Mucosa of rectum (tissue), 2 donors: ENCODE measurements around the gene NEK2.

Experiments
- H3K27ac ChIP-seq, 2 donors: one replicate each; pipeline ENCODE4 v1.7.0; 2013; ENCODE audit warnings: inconsistent platforms in 2 of 2, low read depth in 2 of 2, low read length in 2 of 2
- H3K27me3 ChIP-seq, 2 donors: one replicate each; pipeline ENCODE4 v1.7.0; 2013; ENCODE audit warnings: low read length in 2 of 2; ENCODE audit not compliant: control insufficient read depth in 2 of 2, insufficient read depth in 2 of 2
- H3K36me3 ChIP-seq, 2 donors: one replicate each; pipeline ENCODE4 v1.7.0; 2013; ENCODE audit warnings: low read length in 2 of 2; ENCODE audit not compliant: control insufficient read depth in 2 of 2, insufficient read depth in 2 of 2
- H3K4me1 ChIP-seq, 2 donors: one replicate each; pipeline ENCODE4 v1.7.0; 2013; ENCODE audit warnings: low read length in 2 of 2, mild to moderate bottlenecking in 1 of 2; ENCODE audit not compliant: control insufficient read depth in 2 of 2, insufficient read depth in 2 of 2
- H3K4me3 ChIP-seq, 2 donors: one replicate each; pipeline ENCODE4 v1.7.0; 2013; ENCODE audit warnings: low read length in 2 of 2
- H3K9ac ChIP-seq, 2 donors: one replicate each; pipeline ENCODE4 v1.7.0; 2013; ENCODE audit warnings: low read length in 2 of 2, low read depth in 1 of 2, mild to moderate bottlenecking in 1 of 2
- H3K9me3 ChIP-seq, 2 donors: one replicate each; pipeline ENCODE4 v1.7.0; 2013; ENCODE audit warnings: low read length in 2 of 2; ENCODE audit not compliant: control insufficient read depth in 2 of 2
- donor health status: healthy.
- donor health status: Normal muscosa, but diverticular disease.

NEK2 gene

DNA sequence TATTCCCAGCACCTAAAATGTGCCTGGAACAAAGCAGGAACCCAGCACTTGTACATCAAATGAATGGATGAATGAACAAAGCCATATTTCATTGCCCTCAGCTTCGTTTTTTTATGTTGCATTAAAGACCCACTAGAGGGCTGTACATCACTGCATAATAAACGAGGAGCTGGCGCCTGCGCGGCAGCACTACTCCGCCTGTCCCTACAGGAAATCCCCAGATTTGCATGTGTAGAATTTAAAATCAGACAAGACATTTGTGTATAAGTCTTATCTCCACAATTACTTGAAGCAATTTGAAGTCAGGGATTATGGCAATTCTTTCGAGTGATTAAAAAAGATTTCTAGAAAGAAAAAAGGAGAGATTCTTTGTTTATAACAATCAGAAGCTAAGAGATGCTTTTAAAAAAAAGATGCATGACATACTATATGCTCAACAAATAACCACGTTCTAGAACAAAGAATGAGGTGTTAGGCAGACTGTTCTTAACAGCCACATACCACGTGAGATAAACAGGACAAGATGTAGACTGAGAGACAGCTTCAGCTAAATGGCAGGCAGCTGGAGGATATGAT is 5.4 kb upstream of the NEK2 start:
- Histone ChIP-seq H3K4me1 (no peaks in the 10 kb centered on the region), H3K9ac (no peak overlapping the region), H3K27me3 (no peaks in the 10 kb centered on the region), H3K9me3 (no peaks in the 10 kb centered on the region), H3K4me3 (no peak overlapping the region), H3K36me3 (no peaks in the 10 kb centered on the region), H3K27ac (no peak overlapping the region)

DNA sequence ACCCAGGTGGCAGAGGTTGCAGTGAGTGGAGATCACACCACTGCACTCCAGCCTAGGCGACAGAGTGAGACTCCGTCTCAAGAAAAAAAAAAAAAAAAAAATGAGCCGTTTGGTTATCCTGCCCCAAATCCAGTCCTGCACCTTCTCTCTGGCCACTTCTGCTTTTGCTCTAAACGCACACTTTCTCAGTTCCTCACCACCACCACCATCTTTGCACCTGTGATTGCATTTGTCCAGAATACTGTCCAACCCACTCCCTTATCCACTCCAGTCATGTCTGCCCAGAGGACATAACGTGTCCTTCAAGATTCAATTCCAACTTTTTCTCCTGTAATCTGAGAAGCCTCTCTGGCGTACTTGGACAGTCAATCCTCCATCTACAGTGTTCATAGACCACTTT is 2.2 kb upstream of the NEK2 start:
- no peaks in the 10 kb centered on the region for H3K9me3 ChIP-seq
- no peaks in the 10 kb centered on the region for H3K36me3 ChIP-seq
- no peaks in the 10 kb centered on the region for H3K27me3 ChIP-seq
- no peak overlapping the region for H3K4me3 ChIP-seq
- H3K27ac ChIP-seq: no peak overlapping the region
- no peak overlapping the region for H3K9ac ChIP-seq
- H3K4me1 ChIP-seq: peaks cover 5 to 6% of the 10 kb centered on the region in 2 donors

DNA sequence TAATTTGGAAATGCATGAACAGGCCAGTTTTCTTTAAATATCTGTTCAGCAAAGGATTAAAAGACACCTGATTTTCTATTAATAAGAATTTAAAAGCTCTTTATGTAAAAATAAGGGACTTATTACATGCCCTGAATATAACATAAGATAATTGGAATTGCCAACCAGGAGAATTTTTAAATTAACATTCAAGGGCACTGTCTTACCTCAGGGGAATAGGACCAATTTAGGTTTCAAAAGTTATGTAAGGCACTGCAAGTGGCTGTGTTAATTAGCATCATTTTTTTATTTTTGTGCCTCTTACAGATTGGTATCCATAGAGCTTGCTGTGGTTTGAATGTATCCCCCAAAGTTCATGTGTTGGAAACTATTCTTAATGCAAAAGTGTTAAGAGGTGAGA is 1.3 kb upstream of the NEK2 start:
- Histone ChIP-seq H3K9ac (no peak overlapping the region), H3K9me3 (no peaks in the 10 kb centered on the region), H3K27ac (no peak overlapping the region), H3K27me3 (no peaks in the 10 kb centered on the region), H3K36me3 (no peaks in the 10 kb centered on the region), H3K4me3 (no peak overlapping the region), H3K4me1 (peaks cover 5 to 6% of the 10 kb centered on the region in 2 donors)

DNA sequence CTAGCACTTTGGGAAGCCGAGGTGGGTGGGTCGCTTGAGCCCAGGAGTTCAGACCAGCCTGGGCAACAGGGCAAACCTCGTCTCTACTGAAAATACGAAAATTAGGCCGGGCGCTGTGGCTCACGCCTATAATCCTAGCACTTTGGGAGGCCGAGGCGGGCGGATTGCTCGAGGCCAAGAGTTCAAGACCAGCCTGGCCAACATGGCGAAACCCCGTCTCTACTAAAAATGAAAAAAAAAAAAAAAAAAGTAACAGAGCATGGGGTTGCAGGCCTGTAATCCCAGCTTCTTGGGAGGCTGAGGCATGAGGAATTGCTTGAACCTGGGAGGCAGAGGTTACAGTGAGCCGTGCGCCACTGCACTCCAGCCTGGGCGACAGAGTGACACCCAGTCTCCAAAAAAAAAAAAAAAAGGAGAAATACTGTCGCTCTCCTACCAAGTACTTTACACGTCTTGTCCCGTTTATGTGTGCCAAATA is 724 bp upstream of the NEK2 start:
- Histone ChIP-seq H3K9me3 (no peaks in the 10 kb centered on the region), H3K4me1 (peaks cover 5 to 6% of the 10 kb centered on the region in 2 donors), H3K36me3 (no peaks in the 10 kb centered on the region), H3K27ac (no peak overlapping the region), H3K9ac (no peak overlapping the region), H3K4me3 (peak overlapping the region; percentile 70 to 85), H3K27me3 (no peaks in the 10 kb centered on the region)

DNA sequence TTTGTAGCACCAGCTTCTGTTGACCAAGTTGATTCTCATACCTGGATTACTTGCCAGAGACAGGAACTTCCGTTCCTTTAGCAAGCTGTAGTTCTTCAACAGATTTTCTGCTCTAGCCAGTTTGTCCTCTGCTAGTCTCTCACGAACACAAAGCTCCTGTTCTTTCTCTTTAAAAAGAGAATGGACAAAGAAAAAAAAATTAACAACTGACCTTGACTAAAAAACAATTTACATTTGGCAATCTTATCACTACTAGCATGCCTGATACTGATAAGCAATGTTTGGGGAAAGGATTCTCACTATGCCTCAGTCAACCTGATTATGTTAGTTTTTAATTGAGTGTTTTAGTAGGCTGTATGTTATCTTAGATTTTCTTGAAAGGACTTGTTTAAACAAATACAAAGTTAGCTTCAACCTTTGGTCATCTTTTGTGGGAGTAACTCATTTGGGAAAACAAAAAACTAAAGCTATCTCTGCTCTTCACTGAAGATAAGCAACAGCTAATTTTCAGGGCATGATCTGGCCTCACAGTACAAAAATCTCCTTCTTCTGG is 8.3 kb downstream of the NEK2 start:
- H3K9ac ChIP-seq: no peak overlapping the region
- no peaks in the 10 kb centered on the region for H3K36me3 ChIP-seq
- H3K27me3 ChIP-seq: no peaks in the 10 kb centered on the region
- H3K4me1 ChIP-seq: no peaks in the 10 kb centered on the region
- H3K9me3 ChIP-seq: no peaks in the 10 kb centered on the region
- H3K4me3 ChIP-seq: no peak overlapping the region
- H3K27ac ChIP-seq: no peak overlapping the region

DNA sequence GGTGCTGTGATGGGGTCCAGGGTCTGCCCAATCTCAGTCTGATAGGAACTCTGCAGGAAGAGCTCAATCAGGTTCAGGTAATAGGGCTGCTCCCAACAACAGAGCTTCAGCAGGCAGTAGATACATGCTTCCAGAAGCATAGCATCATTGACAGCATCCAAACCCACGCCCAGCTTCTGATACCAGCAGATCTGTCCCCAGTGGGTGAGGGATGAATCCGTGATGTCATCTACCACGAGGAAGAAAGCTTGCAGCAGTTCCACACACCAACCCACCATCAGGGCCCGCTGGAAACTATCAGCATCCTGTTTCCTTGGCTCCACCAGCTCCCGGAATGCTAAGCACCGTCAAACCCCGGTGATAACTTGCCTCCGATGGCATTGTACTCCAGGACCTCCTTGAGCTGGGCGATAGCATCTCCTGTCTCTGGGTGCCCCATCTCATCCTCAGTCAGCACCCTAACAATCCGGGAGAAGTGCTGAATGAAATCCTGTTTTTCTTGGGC is 14.7 kb downstream of the NEK2 start:
- Histone ChIP-seq H3K4me3 (no peak overlapping the region), H3K27me3 (no peaks in the 10 kb centered on the region), H3K9ac (no peak overlapping the region), H3K4me1 (no peaks in the 10 kb centered on the region), H3K36me3 (no peaks in the 10 kb centered on the region), H3K27ac (no peak overlapping the region), H3K9me3 (no peaks in the 10 kb centered on the region)

DNA sequence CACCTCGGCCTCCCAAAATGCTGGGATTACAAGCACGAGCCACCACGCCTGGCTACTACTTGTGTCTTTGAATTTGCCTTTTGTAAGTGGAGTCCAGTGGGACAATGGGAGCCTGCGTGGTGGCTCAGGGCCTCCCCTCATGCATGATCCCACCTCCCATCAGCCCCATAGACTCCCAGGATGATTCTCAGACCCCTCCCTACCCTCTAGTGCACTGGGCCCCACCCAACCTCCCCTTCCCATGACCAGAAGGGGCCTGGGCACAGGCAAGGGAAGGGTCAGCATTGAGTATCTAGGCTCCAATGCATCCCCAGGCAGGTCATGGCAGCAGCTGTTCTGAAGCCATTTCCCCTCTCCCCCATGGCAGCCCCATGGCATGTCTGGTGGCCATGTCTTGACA is 18.7 kb downstream of the NEK2 start:
- no peaks in the 10 kb centered on the region for H3K36me3 ChIP-seq
- no peaks in the 10 kb centered on the region for H3K9me3 ChIP-seq
- H3K27ac ChIP-seq: no peak overlapping the region
- no peak overlapping the region for H3K4me3 ChIP-seq
- H3K4me1 ChIP-seq: peaks cover 4 to 6% of the 10 kb centered on the region in 2 donors
- H3K27me3 ChIP-seq: no peaks in the 10 kb centered on the region
- no peak overlapping the region for H3K9ac ChIP-seq

DNA sequence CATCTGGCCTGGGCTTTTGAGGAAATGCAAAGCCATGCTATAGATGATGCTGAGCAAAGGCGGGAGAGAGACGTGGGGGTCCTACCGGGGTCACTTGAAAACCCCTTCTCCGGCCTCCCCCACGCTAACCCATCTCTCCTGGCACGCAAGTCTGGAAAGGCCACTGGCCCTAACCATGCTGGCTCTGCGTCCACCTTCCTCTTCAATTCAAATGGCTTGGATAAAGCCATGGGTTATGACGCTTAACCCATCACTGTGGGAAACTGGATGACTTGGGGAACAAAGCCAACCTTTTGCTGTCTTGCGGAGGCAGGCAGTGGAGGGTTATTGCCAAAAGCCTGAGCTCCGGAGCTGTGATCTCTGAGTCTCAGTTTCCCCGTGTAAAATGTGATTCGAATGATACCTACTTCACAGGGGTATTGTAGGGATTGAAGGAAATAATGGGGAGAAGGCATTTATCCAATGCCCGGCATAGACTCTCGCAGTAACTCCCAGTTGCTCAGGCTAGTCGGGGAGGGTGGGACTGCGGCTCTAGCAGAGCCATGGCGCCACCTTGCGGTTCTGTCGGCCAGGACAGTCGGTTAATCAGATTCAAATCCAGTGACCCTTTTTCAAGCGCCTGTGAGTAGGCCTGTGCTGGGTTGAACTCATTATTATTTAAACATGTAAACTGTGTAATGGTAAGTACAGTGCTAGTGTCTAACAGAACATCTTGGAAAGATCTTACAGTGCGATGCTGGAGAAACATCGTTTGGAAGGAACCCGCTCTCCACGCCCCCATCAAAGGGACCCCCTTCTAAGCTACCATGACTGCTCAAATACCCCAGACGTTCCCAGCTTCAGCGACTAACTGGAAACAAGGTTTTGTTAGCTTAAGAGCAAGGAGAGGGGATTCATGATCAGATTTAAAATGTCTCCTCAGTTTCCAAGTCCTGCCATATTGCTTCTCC is 20.3 kb downstream of the NEK2 start:
- no peaks in the 10 kb centered on the region for H3K9me3 ChIP-seq
- H3K36me3 ChIP-seq: no peaks in the 10 kb centered on the region
- no peak overlapping the region for H3K4me3 ChIP-seq
- no peaks in the 10 kb centered on the region for H3K27me3 ChIP-seq
- H3K9ac ChIP-seq: no peak overlapping the region
- peaks cover 4 to 6% of the 10 kb centered on the region in 2 donors for H3K4me1 ChIP-seq
- H3K27ac ChIP-seq: no peak overlapping the region

DNA sequence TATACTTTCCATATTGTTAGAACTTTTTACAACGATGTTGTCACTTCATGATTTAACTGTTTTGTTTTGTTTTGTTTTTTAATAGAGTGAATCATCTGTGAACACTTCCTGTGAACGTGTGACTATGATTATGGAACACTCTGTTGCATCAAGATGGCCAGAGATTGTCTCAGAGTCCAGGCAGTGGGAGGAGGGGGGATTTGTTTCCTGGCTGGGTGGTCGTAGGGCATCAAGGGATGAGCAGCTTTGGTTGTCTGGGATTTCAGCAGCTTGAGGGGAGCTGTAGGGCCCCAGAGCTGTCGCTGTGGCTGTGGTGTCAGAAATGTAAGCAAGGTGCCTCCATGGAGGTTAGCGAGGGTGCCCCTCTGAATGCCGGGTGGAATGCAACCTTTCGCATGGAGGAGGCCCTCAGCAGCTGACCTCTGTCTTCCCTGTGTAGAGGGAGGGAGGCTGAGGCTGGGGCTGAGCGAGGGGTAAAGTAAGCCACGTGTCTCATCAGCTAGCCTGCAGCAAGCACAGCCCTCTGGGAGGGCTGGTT is 21.4 kb downstream of the NEK2 start:
- Histone ChIP-seq H3K9me3 (no peaks in the 10 kb centered on the region), H3K36me3 (no peaks in the 10 kb centered on the region)

DNA sequence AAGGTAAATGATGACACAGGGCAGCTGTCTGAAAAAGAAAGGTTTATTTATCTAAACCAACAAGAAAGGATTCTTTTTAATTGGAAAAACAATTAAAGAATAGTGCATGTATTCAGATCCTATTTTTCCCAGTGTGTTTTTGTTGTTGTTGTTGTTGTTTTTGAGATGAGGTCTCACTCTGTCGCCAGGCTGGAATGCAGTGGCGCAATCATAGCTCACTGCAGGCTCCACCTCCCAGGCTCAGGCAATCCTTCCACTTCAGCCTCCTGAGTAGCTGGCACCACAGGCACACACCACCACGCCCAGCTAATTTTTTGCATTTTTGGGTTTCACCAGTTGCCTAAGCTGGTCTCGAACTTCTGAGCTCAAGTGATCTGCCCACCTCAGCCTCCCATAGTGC is 22.1 kb downstream of the NEK2 start:
- no peak overlapping the region for H3K9ac ChIP-seq
- H3K4me3 ChIP-seq: no peak overlapping the region
- no peaks in the 10 kb centered on the region for H3K27me3 ChIP-seq
- H3K9me3 ChIP-seq: no peaks in the 10 kb centered on the region
- H3K27ac ChIP-seq: no peak overlapping the region
- H3K4me1 ChIP-seq: peaks cover 6 to 13% of the 10 kb centered on the region in 2 donors
- H3K36me3 ChIP-seq: no peaks in the 10 kb centered on the region

More for the DNA sequence above, 21.4 kb downstream of the NEK2 start:
- H3K27ac ChIP-seq: no peak overlapping the region
- no peak overlapping the region for H3K9ac ChIP-seq
- peaks cover 5 to 6% of the 10 kb centered on the region in 2 donors for H3K4me1 ChIP-seq
- no peak overlapping the region for H3K4me3 ChIP-seq
- H3K27me3 ChIP-seq: no peaks in the 10 kb centered on the region
